ENCODE measurements around the gene SLC9A9.

Gene SLC9A9

GRCh38 chr3:143634427-143634826 lies 213.8 kb downstream of the SLC9A9 start:
- no peak for DNase-seq

GRCh38 chr3:143633816-143634215 lies 214.5 kb downstream of the SLC9A9 start:
- DNase-seq = no peak

GRCh38 chr3:143629726-143630125 lies 218.5 kb downstream of the SLC9A9 start:
- DNase-seq = no peak

GRCh38 chr3:143628971-143629370 lies 219.3 kb downstream of the SLC9A9 start:
- DNase-seq = no peak

GRCh38 chr3:143627336-143627735 lies 220.9 kb downstream of the SLC9A9 start:
- DNase-seq = no peak

GRCh38 chr3:143619231-143619630 lies 229.0 kb downstream of the SLC9A9 start:
- DNase-seq = no peak

GRCh38 chr3:143617050-143617449 lies 231.2 kb downstream of the SLC9A9 start:
- DNase-seq = no peak

- no peak for DNase-seq
These were observed 235.0 kb downstream of the SLC9A9 start for GRCh38 chr3:143613226-143613625.

- DNase-seq = no peak
These were observed 235.7 kb downstream of the SLC9A9 start for GRCh38 chr3:143612541-143612940.

GRCh38 chr3:143608966-143609365 lies 239.3 kb downstream of the SLC9A9 start:
- no peak for DNase-seq

- no peak for DNase-seq
These were observed 242.9 kb downstream of the SLC9A9 start for GRCh38 chr3:143605233-143605950.

GRCh38 chr3:143604402-143605185 lies 243.7 kb downstream of the SLC9A9 start:
- DNase-seq = no peak

GRCh38 chr3:143603774-143604173 lies 244.5 kb downstream of the SLC9A9 start:
- DNase-seq = no peak

GRCh38 chr3:143601723-143602484 lies 246.4 kb downstream of the SLC9A9 start:
- DNase-seq = no peak

GRCh38 chr3:143600756-143601718 lies 247.2 kb downstream of the SLC9A9 start:
- no peak for DNase-seq

GRCh38 chr3:143597774-143598652 lies 250.3 kb downstream of the SLC9A9 start:
- DNase-seq = no peak

- DNase-seq = no peak
These were observed 251.2 kb downstream of the SLC9A9 start for GRCh38 chr3:143596957-143597642.

GRCh38 chr3:143595456-143596077 lies 252.7 kb downstream of the SLC9A9 start:
- no peak for DNase-seq

GRCh38 chr3:143594206-143594605 lies 254.1 kb downstream of the SLC9A9 start:
- no peak for DNase-seq

GRCh38 chr3:143590660-143591059 lies 257.6 kb downstream of the SLC9A9 start:
- DNase-seq = no peak

All from NCI-H1092 (cell line).